ENCODE measurements around the gene PSG2.
"Not testable (repeated sequence)": the region's sequence is repeated elsewhere in the genome, so short reads cannot be mapped to it uniquely, and the experiment has no call there.

Gene PSG2

DNA sequence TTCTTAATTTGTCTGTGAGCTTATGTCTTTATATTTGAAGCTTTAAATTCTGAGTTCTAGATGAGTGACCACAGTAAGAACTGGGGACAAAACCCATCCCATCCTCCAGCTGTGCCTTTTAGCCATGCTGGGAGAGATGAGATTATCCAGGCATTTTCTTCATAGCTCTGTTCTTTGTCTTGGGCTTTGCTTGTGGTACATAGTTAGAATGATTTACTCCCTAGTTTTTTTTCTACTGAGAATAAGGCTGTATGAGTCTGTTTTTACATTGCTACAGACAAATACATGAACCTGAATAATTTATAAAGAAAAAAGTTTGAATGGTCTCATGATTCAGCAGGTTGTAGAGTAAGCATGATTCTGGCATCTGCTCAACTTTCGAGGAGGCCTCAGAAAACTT lies 24.9 kb upstream of the PSG2 start:
- H3K9me3 ChIP-seq (ENCODE audit: control insufficient read depth in 1 of 2, low read length in 2 of 2); H3K4me1 ChIP-seq (ENCODE audit: control insufficient read depth in 1 of 2, insufficient read depth in 2 of 2, low read length in 2 of 2); H3K4me3 ChIP-seq (ENCODE audit: low read depth in 1 of 2, low read length in 2 of 2): not testable (repeated sequence)

DNA sequence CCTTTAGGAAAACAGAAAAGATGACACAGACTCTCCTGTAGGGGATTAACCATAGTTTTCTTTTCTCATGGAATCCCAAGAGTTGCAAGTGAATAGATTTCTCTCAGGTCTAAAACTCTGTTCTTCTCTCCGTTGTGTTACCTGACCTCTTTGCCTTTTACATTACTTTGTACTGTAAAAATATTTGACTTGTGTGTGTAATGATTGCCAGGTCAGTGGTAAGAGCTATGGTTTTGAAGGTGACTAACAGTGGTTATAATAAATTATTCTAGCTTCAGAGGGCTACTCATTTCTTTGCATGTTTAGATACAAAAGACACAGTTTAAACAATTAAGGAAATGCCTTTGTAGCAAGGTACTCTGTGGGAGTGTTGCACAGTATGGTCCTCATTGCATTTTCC lies 23.0 kb upstream of the PSG2 start:
- Histone ChIP-seq H3K9me3 (ENCODE audit: control insufficient read depth in 1 of 2, low read length in 2 of 2) (peaks cover 0 to 8% of the 10 kb centered on the region in 2 donors), H3K36me3 (ENCODE audit: control insufficient read depth in 1 of 2, insufficient read depth in 2 of 2, low read length in 2 of 2) (no peaks in the 10 kb centered on the region), H3K4me1 (ENCODE audit: control insufficient read depth in 1 of 2, insufficient read depth in 2 of 2, low read length in 2 of 2) (no peaks in the 10 kb centered on the region), H3K27ac (ENCODE audit: low read length) (no peak overlapping the region), H3K4me3 (ENCODE audit: low read depth in 1 of 2, low read length in 2 of 2) (no peak overlapping the region), H3K27me3 (ENCODE audit: low read depth, low read length) (no peaks in the 10 kb centered on the region)

More for the DNA sequence above, 24.9 kb upstream of the PSG2 start:
- not testable (repeated sequence) for H3K27ac ChIP-seq (ENCODE audit: low read length); H3K27me3 ChIP-seq (ENCODE audit: low read depth, low read length); H3K36me3 ChIP-seq (ENCODE audit: control insufficient read depth in 1 of 2, insufficient read depth in 2 of 2, low read length in 2 of 2)

DNA sequence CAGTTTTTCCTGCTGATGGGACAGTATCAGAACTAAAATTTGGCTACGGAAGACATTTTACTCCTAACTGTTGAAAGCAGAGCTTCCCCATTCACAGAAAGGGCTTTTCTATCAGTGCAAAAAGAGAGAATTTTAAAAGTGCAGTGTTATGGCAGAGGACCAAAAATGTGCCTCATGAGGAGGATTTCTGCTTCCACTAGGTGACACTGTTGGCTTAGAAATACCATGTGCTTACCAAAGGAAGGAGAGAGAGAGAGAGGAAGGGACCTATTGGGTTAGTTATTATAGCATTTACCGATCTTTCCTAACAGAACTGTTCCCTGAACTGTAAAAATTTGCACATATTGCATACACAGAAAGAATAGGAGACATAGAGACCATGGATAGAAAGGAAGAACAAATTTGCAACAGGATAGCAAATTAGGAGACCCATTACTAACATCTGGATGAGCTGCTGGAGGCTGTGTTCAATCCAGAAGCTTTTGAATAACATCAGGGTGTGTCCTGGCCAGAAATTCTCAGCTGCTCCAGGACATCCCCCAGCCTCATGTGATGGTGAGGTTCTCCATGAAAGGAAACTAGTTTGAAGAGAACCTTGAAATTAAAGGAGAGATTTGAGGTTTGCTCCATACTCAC lies 21.8 kb upstream of the PSG2 start:
- not testable (repeated sequence) for H3K27ac ChIP-seq (ENCODE audit: low read length); H3K4me3 ChIP-seq (ENCODE audit: low read depth in 1 of 2, low read length in 2 of 2); H3K9me3 ChIP-seq (ENCODE audit: control insufficient read depth in 1 of 2, low read length in 2 of 2); H3K27me3 ChIP-seq (ENCODE audit: low read depth, low read length); H3K36me3 ChIP-seq (ENCODE audit: control insufficient read depth in 1 of 2, insufficient read depth in 2 of 2, low read length in 2 of 2); H3K4me1 ChIP-seq (ENCODE audit: control insufficient read depth in 1 of 2, insufficient read depth in 2 of 2, low read length in 2 of 2)

DNA sequence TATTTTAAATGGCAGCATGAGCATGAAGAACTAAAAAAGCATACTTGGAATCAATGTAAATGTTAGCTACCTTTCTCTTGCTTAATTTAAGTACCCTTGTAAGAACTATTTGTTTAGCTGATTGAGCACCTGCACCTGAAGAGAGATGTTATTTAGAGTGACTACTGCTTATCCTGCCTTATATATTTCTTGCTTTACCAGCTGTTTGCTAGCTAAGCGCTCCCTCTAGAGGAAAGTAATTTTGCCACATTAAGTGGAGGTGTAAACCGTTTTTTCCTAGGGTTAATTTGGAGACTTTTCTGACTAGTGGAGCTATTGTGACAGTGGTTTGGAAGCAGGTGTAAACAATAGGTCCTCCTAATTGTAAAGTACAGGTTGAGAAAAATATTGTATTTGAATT lies 19.4 kb upstream of the PSG2 start:
- Histone ChIP-seq H3K4me3 (ENCODE audit: low read depth in 1 of 2, low read length in 2 of 2) (no peak overlapping the region), H3K9me3 (ENCODE audit: control insufficient read depth in 1 of 2, low read length in 2 of 2) (peaks cover 0 to 8% of the 10 kb centered on the region in 2 donors), H3K4me1 (ENCODE audit: control insufficient read depth in 1 of 2, insufficient read depth in 2 of 2, low read length in 2 of 2) (no peaks in the 10 kb centered on the region), H3K27ac (ENCODE audit: low read length) (no peak overlapping the region), H3K36me3 (ENCODE audit: control insufficient read depth in 1 of 2, insufficient read depth in 2 of 2, low read length in 2 of 2) (no peaks in the 10 kb centered on the region), H3K27me3 (ENCODE audit: low read depth, low read length) (no peaks in the 10 kb centered on the region)

DNA sequence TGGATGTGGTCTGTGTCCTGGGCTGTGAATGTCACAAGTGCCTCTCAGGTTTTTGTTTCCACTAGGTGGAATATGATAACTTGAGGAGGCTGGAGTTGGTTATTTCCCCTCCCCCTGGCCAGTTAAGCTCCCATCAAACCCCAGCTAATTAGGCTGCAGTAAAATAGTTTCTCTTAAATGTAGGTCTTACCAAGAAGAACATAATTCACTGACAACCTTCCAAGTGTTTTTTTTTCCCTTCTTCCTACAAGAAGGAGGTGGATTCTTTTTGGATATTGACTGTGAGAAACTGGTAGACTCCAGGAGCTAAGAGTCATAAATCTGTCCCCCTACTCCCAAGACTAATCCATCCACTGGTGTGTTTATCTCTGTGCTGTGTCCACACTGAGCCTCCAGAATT lies 15.9 kb upstream of the PSG2 start:
- not testable (repeated sequence) for H3K4me3 ChIP-seq (ENCODE audit: low read depth in 1 of 2, low read length in 2 of 2); H3K27me3 ChIP-seq (ENCODE audit: low read depth, low read length); H3K36me3 ChIP-seq (ENCODE audit: control insufficient read depth in 1 of 2, insufficient read depth in 2 of 2, low read length in 2 of 2); H3K9me3 ChIP-seq (ENCODE audit: control insufficient read depth in 1 of 2, low read length in 2 of 2); H3K27ac ChIP-seq (ENCODE audit: low read length); H3K4me1 ChIP-seq (ENCODE audit: control insufficient read depth in 1 of 2, insufficient read depth in 2 of 2, low read length in 2 of 2)

DNA sequence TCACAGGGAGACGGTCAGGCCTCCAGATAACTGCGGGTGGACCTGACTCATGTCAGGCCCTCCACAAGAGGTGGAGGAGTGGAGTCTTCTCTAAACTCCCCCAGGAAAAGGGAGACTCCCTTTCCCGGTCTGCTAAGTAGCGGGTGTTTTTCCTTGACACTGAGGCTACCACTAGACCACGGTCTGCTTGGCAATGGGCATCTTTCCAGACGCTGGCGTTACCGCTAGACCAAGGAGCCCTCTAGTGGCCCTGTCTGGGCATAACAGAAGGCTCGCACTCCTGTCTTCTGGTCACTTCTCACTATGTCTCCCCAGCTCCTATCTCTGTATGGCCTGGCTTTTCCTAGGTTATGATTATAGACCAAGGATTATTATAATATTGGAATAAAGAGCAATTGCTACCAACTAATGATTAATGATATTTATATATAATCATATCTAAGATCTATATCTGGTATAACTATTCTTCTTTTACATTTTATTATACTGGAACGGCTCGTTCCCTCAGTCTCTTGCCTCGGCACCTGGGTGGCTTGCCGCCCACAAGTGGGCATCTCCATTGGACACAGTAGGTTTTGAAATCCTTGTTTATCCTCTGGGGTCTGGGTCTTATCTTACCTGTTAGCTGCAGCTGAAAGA lies 5.3 kb upstream of the PSG2 start:
- H3K9me3 ChIP-seq (ENCODE audit: control insufficient read depth in 1 of 2, low read length in 2 of 2); H3K27me3 ChIP-seq (ENCODE audit: low read depth, low read length); H3K27ac ChIP-seq (ENCODE audit: low read length); H3K4me3 ChIP-seq (ENCODE audit: low read depth in 1 of 2, low read length in 2 of 2); H3K4me1 ChIP-seq (ENCODE audit: control insufficient read depth in 1 of 2, insufficient read depth in 2 of 2, low read length in 2 of 2); H3K36me3 ChIP-seq (ENCODE audit: control insufficient read depth in 1 of 2, insufficient read depth in 2 of 2, low read length in 2 of 2): not testable (repeated sequence)

DNA sequence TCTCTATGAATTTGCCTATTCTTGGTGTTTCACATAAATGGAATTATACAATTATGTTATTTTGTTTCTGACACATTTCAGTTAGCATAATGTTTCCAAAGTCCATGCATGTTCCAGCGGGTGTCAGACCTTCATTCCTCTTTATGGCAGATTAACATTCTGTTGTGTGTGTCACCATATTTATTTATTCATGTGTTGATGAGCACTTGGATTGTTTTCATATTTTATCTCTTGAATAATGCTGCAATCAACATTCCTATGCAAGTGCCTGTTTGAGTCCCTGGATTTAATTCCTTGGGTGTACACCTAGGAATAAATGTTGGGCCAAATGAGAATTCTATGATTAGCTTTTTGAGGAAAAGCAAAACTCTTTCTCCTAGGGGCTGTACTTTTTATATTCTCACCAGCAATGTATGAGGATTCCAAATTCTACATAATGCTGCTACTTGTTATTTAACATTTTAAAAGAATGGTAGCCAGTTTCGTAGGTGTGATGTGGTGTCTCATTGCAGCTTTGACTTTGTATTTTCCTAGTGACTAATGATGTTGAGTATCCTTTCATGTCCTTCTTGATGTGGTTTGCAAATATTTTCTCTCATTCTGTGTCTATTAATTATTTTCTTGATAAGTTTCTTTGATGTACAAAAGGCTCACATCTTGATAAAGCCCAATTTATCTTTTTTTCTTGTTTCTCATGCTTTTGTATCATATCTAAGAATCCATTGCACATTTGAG lies 3.5 kb upstream of the PSG2 start:
- not testable (repeated sequence) for H3K27me3 ChIP-seq (ENCODE audit: low read depth, low read length); H3K9me3 ChIP-seq (ENCODE audit: control insufficient read depth in 1 of 2, low read length in 2 of 2); H3K27ac ChIP-seq (ENCODE audit: low read length); H3K36me3 ChIP-seq (ENCODE audit: control insufficient read depth in 1 of 2, insufficient read depth in 2 of 2, low read length in 2 of 2); H3K4me1 ChIP-seq (ENCODE audit: control insufficient read depth in 1 of 2, insufficient read depth in 2 of 2, low read length in 2 of 2); H3K4me3 ChIP-seq (ENCODE audit: low read depth in 1 of 2, low read length in 2 of 2)

DNA sequence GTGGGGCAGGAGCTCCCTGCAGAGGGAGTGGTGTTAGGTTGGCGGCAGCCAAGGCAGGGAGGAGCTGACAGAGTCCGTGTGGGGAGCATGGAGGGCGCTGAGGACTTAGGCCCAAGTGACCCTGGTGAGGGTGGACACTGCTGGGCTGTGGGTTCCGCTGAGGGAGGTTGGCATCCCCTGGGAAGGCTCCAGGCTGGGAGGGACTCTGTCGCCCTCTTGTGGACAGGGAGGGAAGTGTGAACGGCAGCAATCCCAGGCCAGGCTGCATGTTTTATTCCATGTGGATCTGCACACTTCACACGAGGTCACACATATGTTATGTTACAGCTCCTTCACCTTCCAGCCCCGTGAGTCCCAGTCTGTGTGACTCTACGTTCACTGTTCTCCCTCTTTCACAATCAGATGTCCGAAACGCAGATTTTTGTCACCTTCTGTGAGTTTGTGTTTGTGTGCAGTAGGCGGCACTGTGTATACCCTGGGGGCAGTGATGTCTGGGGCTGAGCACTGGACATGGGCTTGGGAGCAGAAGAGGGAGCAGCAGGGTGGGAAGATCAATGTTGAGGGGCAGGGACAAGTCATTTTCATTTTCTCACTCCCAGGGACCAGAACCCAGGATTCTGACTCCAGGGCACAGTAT lies 1.8 kb upstream of the PSG2 start:
- not testable (repeated sequence) for H3K36me3 ChIP-seq (ENCODE audit: control insufficient read depth in 1 of 2, insufficient read depth in 2 of 2, low read length in 2 of 2); H3K4me3 ChIP-seq (ENCODE audit: low read depth in 1 of 2, low read length in 2 of 2); H3K27ac ChIP-seq (ENCODE audit: low read length); H3K4me1 ChIP-seq (ENCODE audit: control insufficient read depth in 1 of 2, insufficient read depth in 2 of 2, low read length in 2 of 2); H3K27me3 ChIP-seq (ENCODE audit: low read depth, low read length); H3K9me3 ChIP-seq (ENCODE audit: control insufficient read depth in 1 of 2, low read length in 2 of 2)

DNA sequence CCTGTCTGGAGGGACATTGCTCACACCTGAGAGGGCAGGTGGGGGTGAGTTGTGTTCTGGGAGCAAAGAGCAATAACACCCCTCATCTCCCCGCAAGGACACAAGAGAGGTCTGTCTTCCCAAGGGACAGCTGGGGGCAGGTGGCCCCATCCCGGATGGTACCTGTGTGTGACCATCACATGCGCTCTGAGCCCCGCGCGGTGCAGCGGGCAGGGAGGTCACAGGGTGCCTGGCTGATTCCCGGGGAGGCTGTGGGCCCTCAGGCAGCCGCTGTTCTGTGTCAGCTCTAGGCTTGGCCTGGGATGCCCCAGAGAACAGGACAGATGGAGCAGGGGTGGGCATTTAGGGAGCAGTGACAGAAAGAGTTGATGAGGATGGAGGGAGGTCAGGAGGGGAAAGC lies 1.2 kb upstream of the PSG2 start:
- not testable (repeated sequence) for H3K36me3 ChIP-seq (ENCODE audit: control insufficient read depth in 1 of 2, insufficient read depth in 2 of 2, low read length in 2 of 2); H3K4me3 ChIP-seq (ENCODE audit: low read depth in 1 of 2, low read length in 2 of 2); H3K4me1 ChIP-seq (ENCODE audit: control insufficient read depth in 1 of 2, insufficient read depth in 2 of 2, low read length in 2 of 2); H3K27me3 ChIP-seq (ENCODE audit: low read depth, low read length); H3K9me3 ChIP-seq (ENCODE audit: control insufficient read depth in 1 of 2, low read length in 2 of 2); H3K27ac ChIP-seq (ENCODE audit: low read length)

DNA sequence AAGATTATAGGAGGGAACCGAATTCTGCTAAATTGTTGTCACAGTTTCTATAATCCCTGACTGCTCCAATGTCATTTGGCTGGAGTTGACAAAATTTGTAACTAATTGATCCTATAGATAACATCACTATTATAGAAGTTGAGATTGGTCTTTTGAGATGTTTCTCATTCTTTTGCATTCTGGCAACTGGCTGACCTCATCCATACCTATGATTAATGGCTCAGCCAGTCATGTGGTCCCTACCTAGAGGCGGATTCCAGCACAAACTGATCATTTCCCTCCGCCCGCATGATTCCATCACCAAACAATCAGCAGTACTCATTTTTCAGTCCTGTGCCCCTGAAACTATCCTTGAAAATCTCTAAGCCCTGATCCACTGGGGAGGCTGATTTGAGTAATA lies 4.2 kb downstream of the PSG2 start:
- Histone ChIP-seq H3K9me3 (ENCODE audit: control insufficient read depth in 1 of 2, low read length in 2 of 2) (no peaks in the 10 kb centered on the region), H3K36me3 (ENCODE audit: control insufficient read depth in 1 of 2, insufficient read depth in 2 of 2, low read length in 2 of 2) (no peaks in the 10 kb centered on the region), H3K4me3 (ENCODE audit: low read depth in 1 of 2, low read length in 2 of 2) (no peak overlapping the region), H3K27ac (ENCODE audit: low read length) (no peak overlapping the region), H3K27me3 (ENCODE audit: low read depth, low read length) (no peaks in the 10 kb centered on the region), H3K4me1 (ENCODE audit: control insufficient read depth in 1 of 2, insufficient read depth in 2 of 2, low read length in 2 of 2) (no peaks in the 10 kb centered on the region)

DNA sequence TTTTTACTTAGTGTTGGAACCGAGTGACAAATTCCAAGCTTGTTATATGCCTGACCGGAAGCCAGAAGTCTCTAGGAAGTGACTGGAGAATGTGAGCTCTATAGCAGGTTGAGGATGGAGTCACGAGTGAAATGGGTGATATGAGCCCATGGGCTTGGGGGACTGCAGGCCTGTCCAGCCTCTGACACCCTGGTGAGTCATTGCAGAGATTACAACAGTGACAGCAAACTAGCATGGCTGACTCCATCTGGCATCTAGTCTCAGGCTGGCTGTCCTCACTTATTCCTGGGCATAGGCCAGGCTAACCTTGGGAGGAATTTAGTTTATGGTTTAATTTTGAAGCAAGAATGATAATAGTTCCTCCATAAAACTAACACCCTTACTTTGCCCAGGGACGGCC lies 4.6 kb downstream of the PSG2 start:
- H3K27ac ChIP-seq (ENCODE audit: low read length); H3K27me3 ChIP-seq (ENCODE audit: low read depth, low read length): not testable (repeated sequence)

More for the DNA sequence above, 4.6 kb downstream of the PSG2 start:
- H3K36me3 ChIP-seq (ENCODE audit: control insufficient read depth in 1 of 2, insufficient read depth in 2 of 2, low read length in 2 of 2); H3K4me3 ChIP-seq (ENCODE audit: low read depth in 1 of 2, low read length in 2 of 2); H3K9me3 ChIP-seq (ENCODE audit: control insufficient read depth in 1 of 2, low read length in 2 of 2); H3K4me1 ChIP-seq (ENCODE audit: control insufficient read depth in 1 of 2, insufficient read depth in 2 of 2, low read length in 2 of 2): not testable (repeated sequence)
